DMS114 treated with DMSO at 0.1 percent for 48 hours (cell line): Measurements from ENCODE around the gene COL6A1.

Experiments used
- DNase-seq: peaks from one replicate; lab custom pipeline; 2025; ENCODE audit not compliant: unreplicated experiment; lab: John Stamatoyannopoulos, UW

COL6A1 gene

DNA sequence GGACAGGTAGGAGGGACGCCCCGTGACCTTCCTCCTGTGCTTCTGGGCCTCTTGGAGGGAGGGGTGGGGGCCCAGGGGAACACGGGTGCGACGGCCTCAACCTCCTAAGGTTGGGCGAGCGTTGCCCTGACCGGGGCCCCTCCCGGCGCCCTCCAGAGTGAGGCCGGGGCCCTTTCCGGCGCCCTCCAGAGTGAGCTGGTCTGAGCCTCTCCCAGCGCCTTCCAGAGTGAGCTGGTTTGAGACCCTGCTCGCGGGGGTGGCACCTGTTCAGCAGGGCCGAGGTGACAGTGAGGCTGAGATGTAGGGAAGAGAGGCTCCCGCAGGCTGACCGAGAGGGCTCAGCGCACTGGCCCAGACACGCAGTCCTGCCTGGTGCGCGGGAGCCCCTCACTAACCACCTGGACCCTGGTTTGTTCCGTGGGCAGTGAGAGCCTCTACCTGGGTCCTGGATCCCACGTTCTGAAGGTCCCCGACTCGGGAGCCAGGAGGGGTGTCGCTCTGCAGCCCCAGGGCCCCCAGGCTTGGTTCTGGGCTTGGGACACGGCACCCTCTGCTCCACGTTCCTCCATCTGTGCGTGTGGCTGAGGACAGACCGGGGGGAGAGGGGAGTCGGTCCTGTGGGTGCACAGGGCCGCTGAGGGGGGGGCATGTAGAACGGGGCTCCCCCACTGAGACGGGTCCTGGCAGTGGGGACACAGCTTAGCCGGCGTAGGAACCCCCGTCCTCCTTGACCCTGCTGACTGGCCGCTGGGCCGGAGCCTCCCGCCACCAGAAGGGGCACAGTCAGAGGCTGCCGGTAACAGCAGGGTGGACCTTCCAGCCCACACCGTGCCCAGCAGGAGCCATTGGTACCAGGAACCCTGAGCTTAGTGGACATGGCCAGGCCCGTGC lies 1.4 kb downstream of the COL6A1 start:
- DNase-seq = no peak

DNA sequence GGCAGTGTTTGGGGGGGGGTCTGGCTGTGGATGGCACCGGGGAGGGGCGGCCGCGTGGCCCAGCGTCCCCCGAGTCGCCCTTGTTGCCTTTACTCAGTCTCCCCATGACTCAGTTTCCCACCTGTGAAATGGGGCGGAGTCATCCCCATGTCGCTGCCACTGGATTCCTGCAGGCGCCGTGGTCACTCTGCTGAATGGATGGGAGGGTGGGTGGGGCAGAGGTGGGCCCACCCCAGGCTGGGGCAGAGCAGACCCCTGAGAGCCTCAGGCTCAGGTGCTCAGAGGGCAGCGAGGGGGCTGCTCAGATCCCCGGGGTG lies 2.0 kb downstream of the COL6A1 start:
- no peak for DNase-seq

DNA sequence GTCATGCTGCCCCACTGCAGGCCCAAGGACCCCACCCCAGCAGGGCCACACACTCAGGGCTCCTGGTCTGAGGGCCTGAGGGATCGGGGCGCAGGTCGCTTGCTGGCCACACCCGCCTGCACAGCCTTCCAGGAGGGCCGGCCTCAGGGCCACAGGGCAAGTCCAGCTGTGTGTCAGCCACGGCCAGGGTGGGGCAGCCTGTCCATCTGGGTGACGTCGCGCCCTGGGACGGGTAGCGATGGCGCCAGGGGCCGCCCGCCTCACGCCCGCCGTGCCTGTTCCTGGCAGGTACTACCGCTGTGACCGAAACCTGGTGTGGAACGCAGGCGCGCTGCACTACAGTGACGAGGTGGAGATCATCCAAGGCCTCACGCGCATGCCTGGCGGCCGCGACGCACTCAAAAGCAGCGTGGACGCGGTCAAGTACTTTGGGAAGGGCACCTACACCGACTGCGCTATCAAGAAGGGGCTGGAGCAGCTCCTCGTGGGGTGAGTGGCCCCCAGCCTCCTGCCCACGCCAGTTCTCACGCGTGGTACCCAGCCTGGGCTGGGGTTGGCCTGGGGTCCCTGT lies 2.5 kb downstream of the COL6A1 start:
- DNase-seq = no peak

DNA sequence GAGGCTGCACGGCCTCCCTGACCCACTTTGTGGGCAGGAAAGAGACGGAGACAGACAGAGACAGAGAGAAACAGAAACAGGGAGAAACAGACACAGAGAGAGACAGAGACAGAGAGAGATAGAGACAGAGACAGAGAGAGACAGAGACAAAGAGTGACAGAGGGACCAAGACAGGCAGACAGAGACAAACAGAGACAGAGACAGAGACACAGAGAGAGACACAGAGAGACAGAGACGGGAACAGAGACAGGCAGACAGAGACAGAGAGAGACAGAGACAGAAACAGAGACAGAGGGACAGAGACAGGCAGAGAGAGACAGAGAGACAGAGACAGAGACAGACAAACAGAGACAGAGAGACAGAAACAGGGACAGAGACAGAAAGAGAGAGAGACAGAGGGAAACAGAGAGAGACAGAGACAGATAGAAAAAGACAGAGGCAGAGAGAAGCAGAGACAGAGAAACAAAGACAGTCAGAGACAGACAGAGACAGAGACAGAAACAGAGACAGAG lies 3.1 kb downstream of the COL6A1 start:
- no peak for DNase-seq

DNA sequence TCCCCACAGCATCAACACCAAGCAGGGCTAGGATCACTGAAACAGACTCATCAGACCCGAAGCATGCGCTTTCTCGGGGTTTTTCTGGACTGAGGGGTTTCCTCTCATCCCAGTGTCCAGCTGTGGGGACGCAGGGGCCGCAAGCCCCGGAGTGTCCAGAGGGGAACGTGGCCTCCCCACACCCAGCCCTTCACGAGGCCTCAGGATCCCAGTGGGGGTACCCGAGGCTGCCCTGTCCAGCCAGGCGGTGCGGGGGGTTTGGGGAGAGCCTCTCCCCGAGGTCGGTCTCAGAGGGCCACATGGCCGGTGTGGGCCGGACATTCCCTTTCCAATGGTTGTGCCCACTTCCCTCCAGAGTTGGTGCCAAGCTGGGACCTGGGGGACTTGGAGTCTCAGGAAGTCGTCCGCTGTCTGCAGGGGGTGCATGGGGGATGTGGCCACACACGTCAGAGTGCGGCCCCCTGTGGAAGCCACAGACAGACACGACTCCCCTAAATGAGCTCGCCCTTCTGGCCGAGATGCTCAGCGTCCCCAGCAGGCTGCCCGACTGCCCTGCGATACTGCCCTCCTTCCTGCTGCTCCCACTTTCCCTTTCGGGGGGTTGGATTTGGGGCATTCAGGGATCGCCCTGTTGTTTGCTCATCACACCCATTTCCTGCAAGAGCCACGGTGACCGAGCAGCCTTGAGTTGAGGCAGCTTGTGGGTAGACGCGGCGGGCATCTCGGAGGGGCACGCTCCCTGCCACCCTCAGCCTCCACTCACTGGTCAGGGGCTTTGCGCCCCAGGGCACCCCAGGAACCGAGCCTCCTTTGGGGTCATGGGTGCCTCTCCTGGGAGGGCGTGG lies 4.1 kb downstream of the COL6A1 start:
- DNase-seq = no peak

DNA sequence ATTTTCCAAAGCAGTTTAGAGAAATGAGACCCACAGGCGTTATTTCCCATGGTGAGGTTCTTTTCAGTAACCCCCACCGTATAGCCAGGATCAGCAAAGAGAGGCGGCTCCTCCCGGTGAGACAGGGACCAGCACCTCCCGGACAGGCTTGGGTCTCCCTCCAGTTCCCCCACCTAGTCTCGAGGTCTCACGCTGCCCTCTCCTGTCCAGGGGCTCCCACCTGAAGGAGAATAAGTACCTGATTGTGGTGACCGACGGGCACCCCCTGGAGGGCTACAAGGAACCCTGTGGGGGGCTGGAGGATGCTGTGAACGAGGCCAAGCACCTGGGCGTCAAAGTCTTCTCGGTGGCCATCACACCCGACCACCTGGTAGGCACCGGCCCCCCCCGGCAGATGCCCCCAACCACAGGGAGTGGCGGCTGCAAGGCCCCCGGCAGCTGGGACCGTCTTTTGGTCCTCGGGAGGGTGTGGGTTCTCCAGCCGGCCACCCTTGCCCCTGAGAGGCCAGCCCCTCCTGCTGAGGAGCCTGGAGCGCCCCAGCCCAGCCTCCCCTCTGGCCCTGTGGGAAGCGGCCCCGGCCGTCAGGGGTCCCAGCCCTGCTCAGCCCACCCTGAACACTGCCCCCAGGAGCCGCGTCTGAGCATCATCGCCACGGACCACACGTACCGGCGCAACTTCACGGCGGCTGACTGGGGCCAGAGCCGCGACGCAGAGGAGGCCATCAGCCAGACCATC lies 4.9 kb downstream of the COL6A1 start:
- DNase-seq = no peak

DNA sequence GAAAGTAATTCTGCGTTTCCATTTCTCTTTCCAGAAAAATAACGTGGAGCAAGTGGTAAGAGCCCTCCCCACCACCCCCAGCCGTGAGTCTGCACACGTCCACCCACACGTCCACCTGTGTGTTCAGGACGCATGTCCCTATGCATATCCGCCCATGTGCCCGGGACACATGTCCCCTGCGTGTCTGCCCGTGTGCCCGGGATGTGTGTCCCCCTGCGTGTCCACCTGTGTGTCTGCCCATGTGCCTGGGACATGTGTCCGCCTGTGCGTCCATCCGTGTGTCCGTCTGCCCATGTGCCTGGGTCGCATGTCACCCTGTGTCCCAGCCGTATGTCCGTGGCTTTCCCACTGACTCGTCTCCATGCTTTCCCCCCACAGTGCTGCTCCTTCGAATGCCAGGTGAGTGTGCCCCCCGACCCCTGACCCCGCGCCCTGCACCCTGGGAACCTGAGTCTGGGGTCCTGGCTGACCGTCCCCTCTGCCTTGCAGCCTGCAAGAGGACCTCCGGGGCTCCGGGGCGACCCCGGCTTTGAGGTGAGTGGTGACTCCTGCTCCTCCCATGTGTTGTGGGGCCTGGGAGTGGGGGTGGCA lies 5.6 kb downstream of the COL6A1 start:
- no peak for DNase-seq

DNA sequence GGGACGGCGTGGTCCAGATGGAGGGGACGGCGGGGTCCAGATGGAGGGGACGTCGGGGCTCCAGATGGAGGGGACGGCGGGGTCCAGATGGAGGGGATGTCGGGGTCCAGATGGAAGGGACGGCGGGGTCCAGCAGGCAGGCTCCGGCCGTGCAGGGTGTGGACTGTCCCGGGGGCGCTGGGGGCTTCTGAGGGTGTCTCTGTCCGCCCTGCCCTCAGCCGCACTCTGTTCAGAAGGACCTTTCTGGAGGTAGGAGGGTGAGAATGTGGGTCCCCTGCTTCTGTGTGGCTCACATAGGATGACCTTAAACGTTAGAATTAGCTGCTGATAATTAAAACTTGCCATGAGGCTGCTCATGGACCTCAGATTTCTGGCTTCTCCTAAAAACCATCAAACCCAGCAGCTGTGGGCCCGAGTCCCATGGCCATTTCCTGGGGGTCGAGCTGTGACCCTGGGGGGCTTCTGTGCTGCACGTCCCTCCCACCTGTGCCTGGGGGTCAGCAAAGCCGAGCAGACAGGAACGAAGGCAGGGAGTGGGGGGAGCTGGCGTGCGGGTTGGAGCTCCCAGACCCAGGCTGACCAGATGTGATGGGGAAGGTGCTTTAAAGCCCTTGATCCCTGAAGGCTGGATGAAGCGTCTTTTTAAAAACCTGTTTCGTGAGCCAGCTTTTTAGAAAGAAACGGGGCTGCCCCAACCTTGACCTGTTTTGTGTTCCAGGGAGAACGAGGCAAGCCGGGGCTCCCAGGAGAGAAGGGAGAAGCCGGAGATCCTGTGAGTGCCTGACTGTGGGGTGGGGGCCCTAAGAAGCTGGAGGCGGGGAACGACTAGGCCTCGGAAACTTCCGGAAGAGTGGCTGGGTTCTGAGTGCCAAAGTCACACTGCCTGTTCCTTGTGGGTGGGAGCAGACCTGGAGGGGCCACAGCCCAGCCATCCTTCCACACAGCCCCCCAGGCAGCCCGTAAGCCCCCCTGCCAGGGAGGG lies 7.1 kb downstream of the COL6A1 start:
- no peak for DNase-seq

DNA sequence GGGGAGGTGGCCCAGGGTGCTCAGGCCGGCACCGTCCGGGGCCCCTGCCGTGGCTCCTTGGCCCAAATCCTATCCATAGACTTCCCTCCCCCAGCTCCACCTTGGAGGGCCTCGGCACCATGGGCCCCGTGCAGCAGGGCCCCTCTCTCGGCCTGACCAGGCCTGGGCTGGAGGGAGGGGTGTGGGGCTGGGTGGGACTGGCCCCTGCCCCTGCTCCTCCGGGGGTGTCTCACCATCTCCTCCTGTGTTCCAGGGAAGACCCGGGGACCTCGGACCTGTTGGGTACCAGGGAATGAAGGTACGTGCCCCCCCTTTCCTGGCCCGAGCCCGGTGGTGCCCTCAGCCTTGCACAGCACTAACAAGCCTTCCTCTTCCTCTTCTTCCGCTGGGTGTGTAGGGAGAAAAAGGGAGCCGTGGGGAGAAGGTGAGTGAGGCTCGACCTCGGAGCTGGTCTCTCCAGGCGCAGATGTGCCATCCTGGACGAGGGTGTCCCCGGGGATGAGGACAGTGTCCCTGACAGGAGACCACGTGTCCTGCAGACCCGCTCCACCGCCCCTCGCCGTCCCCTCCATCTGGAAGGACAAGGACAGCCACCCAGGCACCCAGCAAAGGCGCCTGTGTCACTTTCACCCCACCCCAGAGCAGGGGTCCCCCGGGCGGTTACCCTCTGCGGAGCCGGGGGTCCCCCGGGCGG lies 7.9 kb downstream of the COL6A1 start:
- no peak for DNase-seq

DNA sequence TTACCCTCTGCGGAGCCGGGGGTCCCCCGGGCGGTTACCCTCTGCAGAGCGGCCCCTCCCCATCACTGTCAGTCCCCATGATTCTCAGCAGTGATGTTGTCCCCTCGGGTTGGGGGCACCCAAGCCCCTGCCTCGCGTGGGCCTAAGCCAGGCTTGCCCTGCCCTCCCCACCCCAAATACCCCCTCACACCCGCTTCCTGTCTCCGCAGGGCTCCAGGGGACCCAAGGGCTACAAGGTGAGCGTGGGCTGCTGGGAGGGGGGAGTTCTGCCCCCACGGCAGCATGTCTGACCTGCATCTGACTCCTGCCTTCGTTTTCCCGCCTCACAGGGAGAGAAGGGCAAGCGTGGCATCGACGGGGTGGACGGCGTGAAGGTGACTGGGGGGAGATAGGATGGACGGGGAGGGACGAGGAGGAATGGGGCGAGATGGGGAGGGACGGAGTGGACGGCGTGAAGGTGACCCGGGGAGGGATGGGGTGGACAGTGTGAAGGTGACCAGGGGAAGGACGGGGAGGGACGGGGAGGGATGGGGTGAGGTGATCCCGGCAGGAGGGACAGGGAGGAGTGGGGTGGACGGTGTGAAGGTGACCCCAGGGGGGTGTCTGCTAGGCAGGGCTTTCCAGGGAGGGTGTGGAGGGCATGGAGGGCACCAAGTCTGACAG lies 8.6 kb downstream of the COL6A1 start:
- no peak for DNase-seq

DNA sequence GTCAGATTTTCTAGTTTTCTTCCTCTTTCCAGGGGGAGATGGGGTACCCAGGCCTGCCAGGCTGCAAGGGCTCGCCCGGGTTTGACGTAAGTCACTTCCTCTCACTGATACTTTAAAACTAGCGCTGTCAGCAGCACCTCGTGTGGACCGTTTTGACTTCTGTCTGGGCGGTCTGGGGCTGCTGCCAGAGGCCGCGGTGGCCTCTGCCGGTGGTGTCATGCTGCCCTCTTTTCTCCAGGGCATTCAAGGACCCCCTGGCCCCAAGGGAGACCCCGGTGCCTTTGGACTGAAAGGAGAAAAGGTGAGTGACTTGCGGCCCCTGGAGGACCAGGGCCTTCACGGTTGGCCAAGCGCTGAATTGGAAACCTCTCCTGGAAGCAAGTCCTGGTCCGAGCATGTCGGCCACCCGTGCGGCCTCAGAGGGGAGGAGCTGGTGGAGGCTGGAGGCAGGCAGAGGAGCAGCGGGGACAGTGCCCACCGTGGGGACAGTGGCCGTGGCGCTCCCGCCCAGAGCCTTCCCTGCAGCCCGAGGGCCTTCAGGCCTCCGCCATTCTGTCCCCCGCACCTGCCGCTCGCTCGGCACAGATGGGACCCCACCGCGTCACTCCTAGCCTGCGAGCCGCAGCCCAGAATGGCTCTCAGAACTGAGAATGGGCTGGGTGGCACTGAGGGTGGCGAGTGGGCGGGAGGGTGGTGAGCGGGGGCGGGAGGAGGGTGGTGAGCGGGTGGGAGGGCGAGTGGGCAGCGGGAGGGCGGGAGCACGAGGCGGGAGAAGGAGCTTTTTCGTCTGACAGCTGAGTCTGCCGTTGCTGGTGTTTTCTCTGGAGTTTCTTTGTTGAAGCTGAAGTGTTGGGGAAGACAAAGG lies 9.4 kb downstream of the COL6A1 start:
- DNase-seq = no peak

DNA sequence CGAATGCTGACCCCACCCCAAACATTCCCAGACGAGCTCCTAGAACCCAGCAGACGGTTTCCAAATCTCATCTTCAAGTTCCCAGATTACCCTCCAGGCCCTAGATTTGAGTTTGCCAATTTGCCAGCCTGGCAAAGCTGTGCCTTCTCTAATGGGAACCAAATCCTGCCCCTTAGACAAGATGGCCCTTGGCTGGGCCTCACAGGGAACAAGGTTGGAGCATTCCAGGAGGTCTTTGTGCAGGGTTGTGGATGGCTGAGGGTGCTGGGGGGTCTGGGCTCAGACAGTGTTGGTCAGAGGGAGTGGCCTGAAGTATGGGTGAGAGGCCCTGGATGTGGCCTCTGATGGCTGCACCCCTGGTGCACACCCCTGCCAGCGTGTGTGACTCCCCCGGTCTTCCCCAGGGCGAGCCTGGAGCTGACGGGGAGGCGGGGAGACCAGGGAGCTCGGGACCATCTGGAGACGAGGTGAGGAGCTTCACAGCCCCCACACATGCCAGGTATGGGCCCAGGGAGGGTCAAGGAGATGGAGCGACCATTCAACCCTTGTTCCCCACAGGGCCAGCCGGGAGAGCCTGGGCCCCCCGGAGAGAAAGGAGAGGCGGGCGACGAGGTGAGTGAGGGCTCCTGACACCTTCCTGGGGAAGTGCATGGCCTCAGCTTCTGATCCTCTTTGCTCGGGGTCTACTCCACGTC lies 10.2 kb downstream of the COL6A1 start:
- DNase-seq = no peak

DNA sequence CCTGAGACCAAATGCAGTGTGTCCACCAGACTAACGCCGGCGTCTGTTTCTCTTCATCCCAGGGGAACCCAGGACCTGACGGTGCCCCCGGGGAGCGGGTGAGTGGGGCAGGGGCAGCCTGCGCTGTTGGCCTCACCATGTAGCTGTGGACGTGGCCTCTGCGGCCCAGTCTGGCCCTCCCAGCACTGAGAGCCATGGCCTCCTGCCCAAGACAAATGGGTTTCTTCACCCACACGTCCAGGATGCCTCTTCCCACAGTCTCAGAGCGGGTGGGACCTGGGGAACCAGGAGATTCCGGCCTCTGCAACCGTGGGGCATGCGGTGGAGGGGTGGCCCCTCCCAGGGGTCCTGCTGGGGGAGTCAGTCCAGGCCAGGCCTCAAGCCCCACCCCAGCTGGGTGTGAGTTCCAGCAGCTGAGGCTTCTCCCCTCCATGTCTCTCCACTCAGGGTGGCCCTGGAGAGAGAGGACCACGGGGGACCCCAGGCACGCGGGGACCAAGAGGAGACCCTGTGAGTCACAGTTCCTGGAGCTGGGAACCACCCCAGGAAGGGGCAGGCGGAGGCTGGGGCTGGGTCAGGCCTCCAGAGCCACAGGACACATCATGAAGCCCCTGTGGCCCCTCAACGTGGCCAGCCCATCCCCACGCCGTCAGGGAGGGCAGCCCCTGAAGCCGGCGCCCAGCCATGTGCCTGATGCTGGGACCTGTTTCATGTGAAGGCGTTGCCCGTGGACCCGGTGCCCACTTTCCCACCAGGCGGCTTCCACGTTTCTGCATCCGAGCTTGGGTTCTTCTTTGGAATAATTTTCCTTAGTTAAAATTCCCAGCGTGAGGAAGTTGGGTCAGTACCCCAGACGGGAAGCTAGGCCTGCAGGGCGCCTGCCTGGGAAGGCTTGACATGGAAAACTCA lies 11.0 kb downstream of the COL6A1 start:
- DNase-seq = no peak

DNA sequence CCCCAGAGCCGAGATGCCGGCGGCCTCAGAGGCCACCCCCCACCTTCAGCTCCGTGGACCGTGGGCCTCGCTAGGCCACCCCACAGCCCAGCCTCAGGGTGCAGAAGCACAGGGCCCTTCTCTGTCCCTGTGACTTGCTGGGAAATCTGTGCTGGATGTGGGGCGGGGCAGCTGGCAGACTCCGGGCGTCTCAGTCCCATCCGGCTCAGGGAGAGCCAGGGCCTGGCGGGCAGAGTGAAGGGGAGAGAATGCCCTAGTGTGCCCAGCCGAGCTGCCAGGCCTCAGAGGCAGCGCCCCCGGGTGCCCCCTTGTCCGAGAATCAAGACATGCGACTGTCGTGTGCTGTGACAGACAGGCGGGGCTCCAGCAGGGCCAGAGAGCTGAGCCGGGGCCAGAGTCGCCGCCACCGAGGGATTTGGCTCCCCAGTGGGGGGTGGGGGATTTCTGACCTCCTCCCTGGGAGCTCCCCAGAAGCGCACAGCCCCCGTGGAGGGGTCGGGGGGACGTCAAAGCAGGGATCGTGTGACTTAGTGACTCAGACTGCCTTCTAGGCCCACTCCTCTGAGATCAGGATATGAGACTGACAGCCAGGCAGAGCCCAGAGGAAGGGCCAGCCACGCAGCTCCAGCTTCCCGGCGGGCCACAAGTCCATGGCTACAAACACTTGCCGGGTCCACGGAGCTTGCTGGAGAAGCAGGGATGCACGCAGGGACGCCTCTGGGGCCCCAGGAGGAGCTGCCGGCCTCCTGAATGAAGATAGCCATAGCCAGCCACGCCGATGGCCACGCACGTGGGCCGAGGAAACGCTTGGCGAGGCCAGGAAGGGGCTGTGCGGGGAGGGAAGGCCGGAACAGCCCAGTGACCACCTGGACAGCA lies 11.9 kb downstream of the COL6A1 start:
- DNase-seq = no peak
